PC-9 (cell line): ENCODE data around the gene FOXF2.

ENCODE experiments used
- EZH2 ChIP-seq: fragments of 200-600 bp; sonication (generic); IDR thresholded peaks from 2 replicates; pipeline ENCODE4 v1.8.0; 2017; ENCODE audit warnings: antibody characterized with exemption, low read depth
- TF ChIP-seq, protein P1 (sequence below): fragments of 200-600 bp; sonication (generic); conservative IDR thresholded peaks from 2 replicates; pipeline ENCODE4 v1.6.1; 2017; ENCODE audit warnings: mixed run types, antibody characterized with exemption, mild to moderate bottlenecking, moderate library complexity

- TF ChIP-seq, protein P1, sequence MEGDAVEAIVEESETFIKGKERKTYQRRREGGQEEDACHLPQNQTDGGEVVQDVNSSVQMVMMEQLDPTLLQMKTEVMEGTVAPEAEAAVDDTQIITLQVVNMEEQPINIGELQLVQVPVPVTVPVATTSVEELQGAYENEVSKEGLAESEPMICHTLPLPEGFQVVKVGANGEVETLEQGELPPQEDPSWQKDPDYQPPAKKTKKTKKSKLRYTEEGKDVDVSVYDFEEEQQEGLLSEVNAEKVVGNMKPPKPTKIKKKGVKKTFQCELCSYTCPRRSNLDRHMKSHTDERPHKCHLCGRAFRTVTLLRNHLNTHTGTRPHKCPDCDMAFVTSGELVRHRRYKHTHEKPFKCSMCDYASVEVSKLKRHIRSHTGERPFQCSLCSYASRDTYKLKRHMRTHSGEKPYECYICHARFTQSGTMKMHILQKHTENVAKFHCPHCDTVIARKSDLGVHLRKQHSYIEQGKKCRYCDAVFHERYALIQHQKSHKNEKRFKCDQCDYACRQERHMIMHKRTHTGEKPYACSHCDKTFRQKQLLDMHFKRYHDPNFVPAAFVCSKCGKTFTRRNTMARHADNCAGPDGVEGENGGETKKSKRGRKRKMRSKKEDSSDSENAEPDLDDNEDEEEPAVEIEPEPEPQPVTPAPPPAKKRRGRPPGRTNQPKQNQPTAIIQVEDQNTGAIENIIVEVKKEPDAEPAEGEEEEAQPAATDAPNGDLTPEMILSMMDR = no peak
- TF ChIP-seq EZH2 = no peak
These were observed 14.7 kb downstream of the FOXF2 start for GRCh38 chr6:1403851-1404712.
